GM19324 (cell line): ENCODE results near the gene GPR146.
"Not testable (repeated sequence)": the region's sequence is repeated elsewhere in the genome, so short reads cannot be mapped to it uniquely, and the experiment has no call there.

Experiments used
- ATAC-seq: cut with Tn5 transposase; IDR thresholded peaks from one replicate; pipeline ENCODE4 v1.9.1; 2021; ENCODE audit warnings: mild to moderate bottlenecking, moderate library complexity; ENCODE audit not compliant: unreplicated experiment, low FRiP score

GPR146 gene

GRCh38 chr7:1044189-1045068, at the start of gene GPR146:
Gene GPR146, plus strand, starts transcription at chr7:1044546. Its CDS starts 12,970 bp downstream, at chr7:1057516.
- ATAC-seq = peak; percentile 94

GRCh38 chr7:994592-995308, 49.6 kb upstream of the GPR146 start:
- no peak for ATAC-seq

GRCh38 chr7:995571-995970, 48.8 kb upstream of the GPR146 start:
- ATAC-seq = no peak

- ATAC-seq = no peak
These were observed 48.1 kb upstream of the GPR146 start for GRCh38 chr7:996079-996872.

GRCh38 chr7:997404-998395, 46.6 kb upstream of the GPR146 start:
- ATAC-seq = no peak

- ATAC-seq = no peak
These were observed 45.0 kb upstream of the GPR146 start for GRCh38 chr7:999149-999879.

GRCh38 chr7:999941-1000935, 44.1 kb upstream of the GPR146 start:
- no peak for ATAC-seq

GRCh38 chr7:1001069-1001770, 43.1 kb upstream of the GPR146 start:
- not testable (repeated sequence) for ATAC-seq

GRCh38 chr7:1002026-1002425, 42.3 kb upstream of the GPR146 start:
- not testable (repeated sequence) for ATAC-seq

- ATAC-seq = not testable (repeated sequence)
These were observed 41.9 kb upstream of the GPR146 start for GRCh38 chr7:1002445-1002844.

GRCh38 chr7:1004018-1004852, 40.1 kb upstream of the GPR146 start:
- no peak for ATAC-seq

- no peak for ATAC-seq
These were observed 39.0 kb upstream of the GPR146 start for GRCh38 chr7:1005303-1005702.

- ATAC-seq = no peak
These were observed 36.4 kb upstream of the GPR146 start for GRCh38 chr7:1007901-1008300.

GRCh38 chr7:1008733-1009363, 35.5 kb upstream of the GPR146 start:
- no peak for ATAC-seq

- ATAC-seq = no peak
These were observed 34.6 kb upstream of the GPR146 start for GRCh38 chr7:1009747-1010146.

- no peak for ATAC-seq
These were observed 34.1 kb upstream of the GPR146 start for GRCh38 chr7:1010226-1010625.
